PC-9 (cell line): Measurements from ENCODE around the gene ITIH3.

ENCODE experiments used
- CTCF ChIP-seq: fragments of 200-600 bp; sonication (generic); conservative IDR thresholded peaks from 2 replicates; pipeline ENCODE4 v1.6.1; 2017; ENCODE audit warnings: mixed run types, antibody characterized with exemption, mild to moderate bottlenecking, moderate library complexity
- EZH2 ChIP-seq: fragments of 200-600 bp; sonication (generic); IDR thresholded peaks from 2 replicates; pipeline ENCODE4 v1.8.0; 2017; ENCODE audit warnings: antibody characterized with exemption, low read depth

GRCh38 chr3:52830535-52831258 is 36.1 kb downstream of the ITIH3 start, which contains the start of gene ITIH4:
- TF ChIP-seq EZH2: no peak
- TF ChIP-seq CTCF: no peak
